GM12878 (cell line): ENCODE measurements around the gene GYG2. TPM values are rescaled to one million over a fixed set of nuclear protein-coding genes. Genes with fewer than 3 reads are reported as not detected.

Source experiments
- ATAC-seq: fragments of 200-7000 bp; cut with Tn5 transposase; 3 replicates; pipeline ENCODE4 v1.9.1; 2020; ENCODE audit warnings: mild to moderate bottlenecking, moderate library complexity
- BruUV-seq: library from RNA; stranded (reverse); fragments of 400-500 nt; replicated peaks from 2 replicates; lab custom pipeline; 2021; lab: Mats Ljungman, UMichigan
- CTCF ChIA-PET: fragments of 300-600 bp; sonication (Branson Sonifier 250); formaldehyde crosslinking; extraction: SDS; loops from one replicate; lab custom pipeline; 2021; ENCODE audit warnings: inconsistent platforms; lab: Yijun Ruan, JAX
- POLR2A ChIA-PET: fragments of 350-600 bp; formaldehyde crosslinking; extraction: SDS; loops from one replicate; lab custom pipeline; 2021; ENCODE audit warnings: inconsistent platforms; lab: Charles Lee
- RAD21 ChIA-PET: fragments of 300-600 bp; sonication (Branson Sonifier 250); formaldehyde crosslinking; loops from one replicate; lab custom pipeline; 2023; ENCODE audit warnings: antibody characterized with exemption; ENCODE audit not compliant: unreplicated experiment; lab: Charles Lee
- SMC1A ChIA-PET: fragments of 300-600 bp; sonication (Branson Sonifier 250); formaldehyde crosslinking; loops from one replicate; lab custom pipeline; 2023; ENCODE audit not compliant: unreplicated experiment, uncharacterized antibody; lab: Charles Lee
- DNase-seq: peaks from one replicate; pipeline ENCODE4 v3.0.0-alpha.2; 2011; ENCODE audit warnings: low read depth, low spot score
- FAIRE-seq: peaks from 3 replicates; lab custom pipeline; 2011; peaks lifted over from hg19 to GRCh38; lab: Jason Lieb, UNC
- H2AFZ ChIP-seq: 2 replicates; pipeline ENCODE4 v1.6.0; 2011; ENCODE audit warnings: low read depth, low read length, control low read depth; ENCODE audit not compliant: control insufficient read depth
- H3K27ac ChIP-seq: 2 replicates; pipeline ENCODE4 v1.5.1; 2011; ENCODE audit warnings: control low read depth; ENCODE audit not compliant: control insufficient read depth, insufficient read depth
- H3K27me3 ChIP-seq, 2 experiments: replicated peaks in 1 of 2; 2 replicates each; pipeline versions ENCODE4 v1.6.0 to v1.6.1; 2011; ENCODE audit warnings: low read length in 1 of 2; ENCODE audit not compliant: control insufficient read depth in 2 of 2, insufficient read depth in 2 of 2
- H3K36me3 ChIP-seq, 2 experiments: 2 replicates each; pipeline ENCODE4 v1.5.1; 2011; ENCODE audit warnings: low read length in 1 of 2; ENCODE audit not compliant: control insufficient read depth in 2 of 2, insufficient read depth in 2 of 2
- H3K4me1 ChIP-seq: 2 replicates; pipeline ENCODE4 v1.6.1; 2011; ENCODE audit warnings: mild to moderate bottlenecking, low read length, moderate library complexity, mixed read lengths; ENCODE audit not compliant: control insufficient read depth, insufficient read depth
- H3K4me2 ChIP-seq: 2 replicates; pipeline ENCODE4 v1.6.0; 2011; ENCODE audit warnings: control low read depth; ENCODE audit not compliant: control insufficient read depth, insufficient read depth
- H3K4me3 ChIP-seq: fragments of 200-600 bp; sonication (generic); 2 replicates; pipeline ENCODE4 v1.5.1; 2016
- H3K79me2 ChIP-seq: 2 replicates; pipeline ENCODE4 v1.6.0; 2011; ENCODE audit warnings: low read length; ENCODE audit not compliant: control insufficient read depth, insufficient read depth
- H3K9ac ChIP-seq: 2 replicates; pipeline ENCODE4 v1.8.0; 2011; ENCODE audit warnings: low read length, control low read depth, mixed read lengths; ENCODE audit not compliant: control insufficient read depth, insufficient read depth
- H3K9me3 ChIP-seq: replicated peaks from 3 replicates; pipeline ENCODE4 v1.5.1; 2011; ENCODE audit warnings: mild to moderate bottlenecking, low read length; ENCODE audit not compliant: control insufficient read depth, insufficient read depth
- H4K20me1 ChIP-seq: 2 replicates; pipeline ENCODE4 v1.6.0; 2011; ENCODE audit not compliant: control insufficient read depth, insufficient read depth
- ESRRA ChIP-seq: IDR thresholded peaks from 2 replicates; pipeline ENCODE4 v1.6.1; 2012; ENCODE audit warnings: mild to moderate bottlenecking, low read length, improper control_type of control experiment
- IKZF2 ChIP-seq, 2 experiments: fragments of 450-650 bp; IDR thresholded peaks; 2 replicates each; pipeline ENCODE4 v1.6.1; 2017; ENCODE audit warnings: mild to moderate bottlenecking in 2 of 2, moderate library complexity in 2 of 2
- IRF5 ChIP-seq: fragments of 450-650 bp; IDR thresholded peaks from 2 replicates; pipeline ENCODE4 v1.6.1; 2017; ENCODE audit warnings: borderline replicate concordance
- KAT2A ChIP-seq: conservative IDR thresholded peaks from 2 replicates; pipeline ENCODE4 v1.6.1; 2011; ENCODE audit warnings: low read depth, low read length; ENCODE audit not compliant: control insufficient read depth
- MTA2 ChIP-seq: fragments of 450-650 bp; IDR thresholded peaks from 2 replicates; pipeline ENCODE4 v1.6.1; 2016; ENCODE audit warnings: low read depth, mild to moderate bottlenecking, moderate library complexity
- PAX5 ChIP-seq: IDR thresholded peaks from 2 replicates; pipeline ENCODE4 v1.6.1; 2011; ENCODE audit warnings: low read depth, low read length, borderline replicate concordance
- ZBTB11 ChIP-seq: fragments of 450-650 bp; formaldehyde crosslinking; IDR thresholded peaks from 2 replicates; pipeline ENCODE4 v1.5.0; 2022; ENCODE audit warnings: mild to moderate bottlenecking, missing genetic modification characterization
- ZBTB4 ChIP-seq: fragments of 450-650 bp; formaldehyde crosslinking; IDR thresholded peaks from 2 replicates; pipeline ENCODE4 v1.4.0; 2022; ENCODE audit warnings: mild to moderate bottlenecking, moderate library complexity
- WGBS: methylation state at CpG from one replicate; pipeline ENCODE4 v1.1.6; 2016; ENCODE audit warnings: low lambda C conversion rate; ENCODE audit not compliant: insufficient replicate concordance, insufficient coverage; ENCODE audit errors: missing lambda C conversion rate; 5-methylcytosine and 5-hydroxymethylcytosine counted together
- in situ Hi-C: fragments of 300-500 bp; cut with MboI; formaldehyde crosslinking; loops from 9 replicates; pipeline ENCODE4 v1.14.3; 2018; ENCODE audit warnings: mixed read lengths
- intact Hi-C: fragments of 100-400 bp; cut with micrococcal nuclease; formaldehyde crosslinking; loops from one replicate; pipeline ENCODE4 v1.14.2; 2022; ENCODE audit not compliant: unreplicated experiment
- polyA plus RNA-seq, 11 experiments: library from polyadenylated mRNA; depleted of rRNA in 4 of 11; unstranded in 6 of 11; stranded (reverse) in 5 of 11; fragments of >200 nt; fragmentation: Nextera tagmentation in 4 of 11; fragmentation: Illumina TruSeq in 1 of 11; extraction: Ambion mirVana in 4 of 11; extraction: Trizol in 1 of 11; gene quantifications; 1 replicate in 1 of 11; 2 replicates in 10 of 11; pipeline versions ENCODE4 v1.2.1 to v1.2.3, GENCODE V29; 2011 to 2016; ENCODE audit warnings: inconsistent platforms in 2 of 11, missing spikeins in 2 of 11, low read depth in 1 of 11
- total RNA-seq, 4 experiments: library from RNA; depleted of rRNA in 3 of 4; stranded (reverse); fragments of >200 nt in 3 of 4; fragmentation: Illumina TruSeq in 1 of 4; extraction: Trizol in 1 of 4; gene quantifications; 2 replicates each; pipeline versions ENCODE4 v1.2.1 to v1.2.3, GENCODE V29; 2013 to 2021

Gene GYG2
- total and polyA plus RNA-seq, 10 of the 15 experiments (the other 5 are each of a cell fraction or from before 2014, with no cell fraction given) = 0.05 TPM; not detected in 9

GRCh38 chrX:2823795-2824386, 4.8 kb upstream of the GYG2 start:
- H3K4me2 ChIP-seq = no peak overlapping the region
- no peak for FAIRE-seq
- SMC1A ChIA-PET = interaction anchor here (0.7 to 0.8 kb wide), 2 partner anchors 9 to 38 kb away, joined by 3 to 4 read pairs; no protein-coding TSS in a partner anchor
- H3K4me3 ChIP-seq = no peak overlapping the region
- no peaks in the 10 kb centered on the region for H3K36me3 ChIP-seq
- no peak overlapping the region for H3K9ac ChIP-seq
- RAD21 ChIA-PET = no interaction called here
- ATAC-seq = no peak
- CTCF ChIA-PET = no interaction called here
- no peaks in the 10 kb centered on the region for H4K20me1 ChIP-seq
- H3K27me3 ChIP-seq = no peaks in the 10 kb centered on the region; a peak in 1 of 4 replicates
- H3K27ac ChIP-seq = no peak overlapping the region
- no peak overlapping the region for H2AFZ ChIP-seq
- peaks cover 1% of the 10 kb centered on the region; the same call in 1 of the 3 replicates for H3K9me3 ChIP-seq
- WGBS = 35% methylated on average over 13 of the region's 13 CpGs
- intact Hi-C loops = no loop called here
- POLR2A ChIA-PET = no interaction called here
- in situ Hi-C loops = no loop called here
- H3K79me2 ChIP-seq = no peaks in the 10 kb centered on the region
- no peak for DNase-seq
- H3K4me1 ChIP-seq = no peaks in the 10 kb centered on the region
- BruUV-seq = no TSS peak
- no peak for TF ChIP-seq ESRRA
- TF ChIP-seq KAT2A = no peak
- no peak for TF ChIP-seq ZBTB4 (CRISPR knock-in tag)
- TF ChIP-seq ZBTB11 (CRISPR knock-in tag) = no peak
- no peak for TF ChIP-seq MTA2
- no peak for TF ChIP-seq IRF5
- TF ChIP-seq PAX5 = no peak
- TF ChIP-seq IKZF2 (IDR thresholded peaks at IDR 0.05) = no peak
